ENCODE results near the gene CHST11. TPM values are rescaled to one million over a fixed set of nuclear protein-coding genes. Genes with fewer than 3 reads are reported as not detected.

The CHST11 gene
- total RNA-seq, 1 donor from 2014 or later, result 44.3 TPM

DNA sequence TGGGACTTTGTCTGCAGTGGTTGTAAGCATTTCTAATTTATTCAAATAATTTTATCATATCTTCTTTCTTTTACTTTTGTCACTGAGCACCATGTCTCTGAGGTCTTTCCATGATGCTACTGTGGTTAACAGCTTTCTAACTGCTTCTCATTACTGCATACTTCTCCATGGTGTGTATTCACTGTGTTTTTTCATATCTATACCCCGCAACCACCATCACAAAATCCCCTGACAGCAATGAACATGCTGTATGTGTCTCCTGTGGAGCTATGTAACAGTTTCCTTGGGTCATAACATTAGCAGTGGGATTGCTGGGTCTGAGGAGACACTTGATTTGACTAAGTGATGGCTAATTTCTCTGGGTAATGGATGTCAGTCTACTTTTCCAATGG, 29.2 kb upstream of the CHST11 start:
- TF ChIP-seq, protein P1, sequence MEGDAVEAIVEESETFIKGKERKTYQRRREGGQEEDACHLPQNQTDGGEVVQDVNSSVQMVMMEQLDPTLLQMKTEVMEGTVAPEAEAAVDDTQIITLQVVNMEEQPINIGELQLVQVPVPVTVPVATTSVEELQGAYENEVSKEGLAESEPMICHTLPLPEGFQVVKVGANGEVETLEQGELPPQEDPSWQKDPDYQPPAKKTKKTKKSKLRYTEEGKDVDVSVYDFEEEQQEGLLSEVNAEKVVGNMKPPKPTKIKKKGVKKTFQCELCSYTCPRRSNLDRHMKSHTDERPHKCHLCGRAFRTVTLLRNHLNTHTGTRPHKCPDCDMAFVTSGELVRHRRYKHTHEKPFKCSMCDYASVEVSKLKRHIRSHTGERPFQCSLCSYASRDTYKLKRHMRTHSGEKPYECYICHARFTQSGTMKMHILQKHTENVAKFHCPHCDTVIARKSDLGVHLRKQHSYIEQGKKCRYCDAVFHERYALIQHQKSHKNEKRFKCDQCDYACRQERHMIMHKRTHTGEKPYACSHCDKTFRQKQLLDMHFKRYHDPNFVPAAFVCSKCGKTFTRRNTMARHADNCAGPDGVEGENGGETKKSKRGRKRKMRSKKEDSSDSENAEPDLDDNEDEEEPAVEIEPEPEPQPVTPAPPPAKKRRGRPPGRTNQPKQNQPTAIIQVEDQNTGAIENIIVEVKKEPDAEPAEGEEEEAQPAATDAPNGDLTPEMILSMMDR (conservative IDR thresholded peaks at IDR 0.05; ENCODE audit: low read depth, low read length), result no peak
- no peak overlapping the region for H3K4me3 ChIP-seq (ENCODE audit: low read depth, low read length)

DNA sequence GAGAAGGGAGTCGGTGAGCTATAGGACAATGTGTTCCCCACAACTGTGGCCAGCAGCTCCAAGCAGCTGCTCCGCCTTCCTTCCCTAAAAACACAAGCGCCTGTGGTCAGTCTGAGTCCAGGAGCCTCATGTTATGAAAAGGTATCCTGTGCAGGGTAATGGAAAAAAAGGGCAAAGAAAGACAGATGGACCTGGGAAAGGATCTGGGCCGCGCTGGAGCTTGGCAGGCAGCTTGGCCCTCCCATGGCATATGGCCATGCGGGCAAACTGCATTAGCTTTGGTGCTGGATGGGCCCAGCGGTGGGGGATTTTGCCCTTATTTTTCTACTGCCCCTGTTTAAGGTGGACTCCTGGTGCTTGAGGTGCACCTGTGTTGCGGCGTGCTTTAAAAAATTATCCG, 23.7 kb upstream of the CHST11 start:
- TF ChIP-seq, protein P1 (conservative IDR thresholded peaks at IDR 0.05; ENCODE audit: low read depth, low read length), result no peak
- DNase-seq (ENCODE audit: low read depth), result no peak
- no peak overlapping the region for H3K4me3 ChIP-seq (ENCODE audit: low read depth, low read length)

More for the DNA sequence above, 29.2 kb upstream of the CHST11 start:
- no peak for DNase-seq (ENCODE audit: low read depth)

DNA sequence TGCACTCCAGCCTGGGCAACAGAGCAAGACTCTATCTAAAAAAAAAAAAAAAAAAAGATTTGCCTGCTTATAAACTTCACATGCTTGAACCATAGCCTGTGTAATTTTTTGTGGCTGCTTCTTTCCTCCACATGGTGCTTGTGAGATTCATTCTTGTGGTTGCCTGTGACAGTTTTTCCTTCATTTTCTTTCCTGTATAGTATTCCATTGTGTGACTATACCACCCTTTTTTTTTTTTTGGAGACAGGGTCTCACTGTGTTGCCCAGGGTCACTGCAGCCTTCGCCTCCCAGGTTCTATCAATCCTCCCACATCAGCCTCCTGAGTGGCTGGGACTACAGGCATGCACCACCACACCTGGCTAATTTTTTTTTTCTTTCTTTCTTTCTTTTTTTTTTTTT, 22.6 kb upstream of the CHST11 start:
- no peak overlapping the region for H3K4me3 ChIP-seq (ENCODE audit: low read depth, low read length)
- no peak for DNase-seq (ENCODE audit: low read depth)
- TF ChIP-seq, protein P1 (conservative IDR thresholded peaks at IDR 0.05; ENCODE audit: low read depth, low read length), result no peak

DNA sequence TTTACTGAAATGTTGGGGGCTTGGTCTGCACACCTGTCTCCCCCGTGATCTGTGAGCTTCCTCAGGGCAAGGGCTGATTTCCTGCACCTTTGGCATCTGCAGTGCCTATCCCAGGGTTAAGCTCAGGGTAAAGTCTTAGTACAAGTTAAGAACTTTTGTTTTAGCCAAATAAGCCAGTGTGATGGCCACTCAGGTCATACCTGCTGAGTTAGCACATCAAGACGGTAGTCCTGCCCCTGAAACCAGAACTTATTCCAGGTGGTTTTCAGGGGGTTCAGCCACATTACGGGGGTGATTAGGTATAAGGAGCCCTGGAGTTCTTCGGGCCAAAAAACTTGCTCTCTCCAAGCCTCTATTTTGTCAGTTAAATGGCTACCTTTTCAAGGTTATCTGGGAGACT, 21.6 kb upstream of the CHST11 start:
- DNase-seq (ENCODE audit: low read depth), result no peak
- no peak overlapping the region for H3K4me3 ChIP-seq (ENCODE audit: low read depth, low read length)
- TF ChIP-seq, protein P1 (conservative IDR thresholded peaks at IDR 0.05; ENCODE audit: low read depth, low read length), result no peak

DNA sequence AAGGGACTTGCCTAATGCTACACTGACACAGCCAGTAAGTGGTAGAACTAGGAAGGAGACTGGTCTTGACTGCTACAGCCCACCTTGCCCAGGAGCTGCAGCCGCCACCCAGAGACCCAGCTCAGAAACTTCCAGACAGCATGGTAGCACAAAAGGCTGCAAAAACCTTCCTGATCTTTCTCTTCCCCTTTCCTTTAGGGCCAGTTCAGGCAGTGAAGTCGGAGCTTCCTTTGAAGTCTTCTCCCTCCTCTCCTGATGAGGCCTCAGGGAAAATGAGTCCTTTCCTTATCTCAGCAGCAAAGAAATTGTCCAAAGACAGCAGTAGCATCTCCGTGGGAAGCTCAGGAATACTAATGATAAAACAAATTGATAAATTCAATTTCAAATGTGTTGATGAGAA, 21.0 kb upstream of the CHST11 start:
- TF ChIP-seq, protein P1 (conservative IDR thresholded peaks at IDR 0.05; ENCODE audit: low read depth, low read length), result no peak
- no peak for DNase-seq (ENCODE audit: low read depth)
- H3K4me3 ChIP-seq (ENCODE audit: low read depth, low read length), result no peak overlapping the region

DNA sequence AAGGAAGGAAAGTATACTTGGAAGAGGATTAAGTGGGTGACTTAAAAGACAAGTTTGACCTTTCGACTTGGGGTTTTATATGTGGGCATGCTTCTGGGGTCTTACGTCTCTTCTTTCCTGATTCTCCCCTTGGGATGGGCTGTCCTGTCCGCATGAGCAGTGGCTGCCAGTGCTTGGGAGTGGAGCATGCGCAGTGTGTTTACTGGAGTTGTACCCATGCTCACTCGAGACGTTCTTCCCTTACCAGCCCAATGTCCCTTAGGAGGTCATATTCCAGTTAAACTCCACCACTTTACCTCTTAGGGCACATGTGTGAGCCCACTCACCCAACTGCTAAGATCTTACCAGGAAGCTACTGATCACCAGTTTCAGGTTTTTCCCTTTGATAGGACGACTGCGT, 20.0 kb upstream of the CHST11 start:
- no peak overlapping the region for H3K4me3 ChIP-seq (ENCODE audit: low read depth, low read length)
- no peak for DNase-seq (ENCODE audit: low read depth)
- TF ChIP-seq, protein P1 (conservative IDR thresholded peaks at IDR 0.05; ENCODE audit: low read depth, low read length), result no peak

DNA sequence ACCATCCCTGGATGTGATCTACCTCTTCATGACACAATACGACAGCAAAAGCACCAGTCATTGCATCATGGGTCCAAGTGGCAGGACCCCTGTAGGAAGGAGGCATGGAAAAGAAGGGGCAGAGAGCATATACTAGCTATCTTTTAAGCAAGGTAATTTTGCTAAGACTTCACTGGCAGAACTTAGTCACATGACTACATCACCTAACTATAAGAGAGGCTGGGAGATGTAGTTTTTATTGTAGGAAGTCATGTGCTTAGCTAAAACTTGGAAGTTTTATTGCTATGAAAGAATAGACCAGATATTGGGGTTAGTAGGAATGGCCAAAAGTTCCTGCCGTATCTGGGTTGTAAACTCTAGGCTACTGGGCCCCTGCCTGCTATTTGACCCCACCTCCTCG, 18.6 kb upstream of the CHST11 start:
- TF ChIP-seq, protein P1 (conservative IDR thresholded peaks at IDR 0.05; ENCODE audit: low read depth, low read length), result no peak
- H3K4me3 ChIP-seq (ENCODE audit: low read depth, low read length), result no peak overlapping the region
- no peak for DNase-seq (ENCODE audit: low read depth)
